Measurements from ENCODE around the gene PTF1A.

Gene PTF1A

DNA sequence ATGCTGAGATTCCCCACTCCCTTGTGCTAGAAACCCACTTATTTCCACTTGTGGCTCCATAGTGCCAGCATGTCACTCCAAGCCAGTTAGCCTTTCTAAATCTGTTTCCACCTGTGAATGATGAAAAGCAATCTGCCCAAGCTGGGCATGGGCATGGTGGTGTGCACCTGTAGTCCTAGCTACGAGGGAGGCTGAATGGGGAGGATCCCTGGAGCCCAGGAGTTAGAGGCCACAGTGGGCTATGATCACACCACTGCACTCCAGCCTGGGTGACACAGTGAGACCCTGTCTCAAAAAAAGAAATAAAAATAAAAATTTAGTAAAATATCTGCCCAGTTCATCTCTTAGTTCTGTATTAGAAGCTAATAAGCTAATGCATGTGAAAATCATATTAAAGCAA lies 5.0 kb upstream of the PTF1A start:
- no peak for FAIRE-seq

DNA sequence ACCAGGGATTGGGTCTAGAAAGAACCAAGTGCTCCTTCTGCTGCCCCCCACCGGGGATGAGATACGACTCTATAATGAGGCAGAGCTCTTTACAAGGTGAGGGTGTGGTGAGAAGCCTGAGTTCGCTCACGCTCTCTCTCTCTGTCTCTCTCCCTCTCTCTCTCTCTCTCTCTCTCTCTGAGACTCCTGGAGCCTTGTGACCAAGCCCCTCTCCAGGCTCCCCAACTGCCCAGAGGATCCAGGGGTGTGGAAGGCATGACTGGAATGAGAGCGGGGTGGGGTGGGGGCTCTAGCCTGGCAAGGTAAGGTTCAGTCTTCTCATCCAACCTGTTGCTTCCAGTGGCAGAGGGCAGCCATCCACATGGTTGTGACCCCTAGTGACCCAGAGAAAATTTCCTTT lies 3.1 kb upstream of the PTF1A start:
- FAIRE-seq = no peak

DNA sequence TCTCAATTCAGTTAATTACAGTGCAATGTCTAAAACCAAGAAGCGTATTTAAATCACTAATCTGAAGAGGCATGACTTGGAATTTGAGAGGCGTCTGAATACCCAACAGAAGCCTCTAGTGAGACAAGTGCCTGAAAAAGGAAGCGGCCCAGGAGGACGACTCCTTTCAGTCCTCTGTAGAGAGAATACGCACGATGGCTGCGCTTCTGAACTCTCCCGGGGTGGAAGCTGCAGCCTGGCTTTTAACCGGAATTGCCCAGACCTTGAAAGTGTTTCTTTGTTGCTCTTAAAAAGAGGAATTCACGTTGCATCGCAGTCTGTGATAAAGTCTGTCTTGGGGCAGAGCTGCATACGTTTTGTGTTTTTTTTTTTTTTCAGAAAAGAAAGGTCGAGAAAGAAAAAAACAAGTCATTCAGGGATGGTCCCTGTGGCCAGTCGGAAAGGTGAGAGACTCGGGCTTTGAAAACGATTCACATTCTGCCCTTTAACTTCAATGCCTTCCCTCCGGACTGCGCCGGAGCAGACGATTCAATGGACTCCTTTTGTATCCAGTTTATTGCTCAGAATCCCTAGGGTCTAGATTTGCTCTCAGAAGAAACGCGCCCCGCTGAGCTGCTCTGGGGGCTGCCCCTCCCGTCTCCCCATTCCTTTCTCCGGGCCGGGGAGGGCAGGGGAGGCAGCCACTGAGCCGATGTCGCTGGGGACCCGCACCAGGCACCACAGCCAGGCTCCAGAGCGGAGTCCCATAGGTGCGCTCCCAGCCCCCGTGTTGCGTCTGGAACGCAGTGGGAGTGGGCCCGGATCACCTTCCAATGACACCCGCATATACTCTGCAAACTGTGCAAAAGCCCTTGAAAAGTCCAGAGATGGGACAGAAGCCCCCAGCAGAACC lies 994 bp upstream of the PTF1A start:
- FAIRE-seq = no peak

DNA sequence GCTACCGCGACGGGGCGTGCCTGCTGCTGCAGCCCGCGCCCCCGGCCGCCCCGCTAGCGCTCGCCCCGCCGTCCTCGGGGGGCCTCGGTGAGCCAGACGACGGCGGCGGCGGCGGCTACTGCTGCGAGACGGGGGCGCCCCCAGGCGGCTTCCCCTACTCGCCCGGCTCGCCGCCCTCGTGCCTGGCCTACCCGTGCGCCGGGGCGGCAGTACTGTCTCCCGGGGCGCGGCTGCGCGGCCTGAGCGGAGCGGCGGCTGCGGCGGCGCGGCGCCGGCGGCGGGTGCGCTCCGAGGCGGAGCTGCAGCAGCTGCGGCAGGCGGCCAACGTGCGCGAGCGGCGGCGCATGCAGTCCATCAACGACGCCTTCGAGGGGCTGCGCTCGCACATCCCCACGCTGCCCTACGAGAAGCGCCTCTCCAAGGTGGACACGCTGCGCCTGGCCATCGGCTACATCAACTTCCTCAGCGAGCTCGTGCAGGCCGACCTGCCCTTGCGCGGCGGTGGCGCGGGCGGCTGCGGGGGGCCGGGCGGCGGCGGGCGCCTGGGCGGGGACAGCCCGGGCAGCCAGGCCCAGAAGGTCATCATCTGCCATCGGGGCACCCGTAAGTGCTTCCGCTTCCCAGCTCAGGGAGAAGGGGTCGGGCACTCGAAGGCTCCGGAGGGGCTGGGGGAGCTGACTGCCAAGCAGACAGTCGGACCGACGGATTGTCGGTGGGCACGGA lies 761 bp downstream of the PTF1A start:
- no peak for FAIRE-seq

DNA sequence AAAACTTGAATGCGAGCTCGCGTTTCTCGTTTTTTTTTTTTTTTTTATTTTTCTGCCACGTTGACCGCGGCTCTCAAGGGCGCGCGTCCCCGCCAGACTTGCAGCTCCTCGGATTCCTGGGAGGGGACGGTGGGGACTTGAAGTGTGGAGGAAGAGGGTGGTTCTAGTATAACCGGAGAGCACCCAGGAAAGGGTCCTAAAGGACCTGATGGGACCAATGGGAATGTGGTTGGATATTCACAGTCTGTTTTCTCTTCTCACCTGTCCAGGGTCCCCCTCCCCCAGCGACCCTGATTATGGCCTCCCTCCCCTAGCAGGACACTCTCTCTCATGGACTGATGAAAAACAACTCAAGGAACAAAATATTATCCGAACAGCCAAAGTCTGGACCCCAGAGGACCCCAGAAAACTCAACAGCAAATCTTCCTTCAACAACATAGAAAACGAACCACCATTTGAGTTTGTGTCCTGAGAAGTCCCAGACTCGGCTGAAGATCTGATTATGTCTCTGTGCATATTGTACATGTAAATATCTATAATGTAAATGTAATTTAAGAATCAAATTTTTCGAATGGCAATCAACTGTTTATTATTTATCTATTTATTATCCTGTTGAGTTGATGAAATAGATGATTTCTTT lies 1.4 kb downstream of the PTF1A start:
- FAIRE-seq = no peak

DNA sequence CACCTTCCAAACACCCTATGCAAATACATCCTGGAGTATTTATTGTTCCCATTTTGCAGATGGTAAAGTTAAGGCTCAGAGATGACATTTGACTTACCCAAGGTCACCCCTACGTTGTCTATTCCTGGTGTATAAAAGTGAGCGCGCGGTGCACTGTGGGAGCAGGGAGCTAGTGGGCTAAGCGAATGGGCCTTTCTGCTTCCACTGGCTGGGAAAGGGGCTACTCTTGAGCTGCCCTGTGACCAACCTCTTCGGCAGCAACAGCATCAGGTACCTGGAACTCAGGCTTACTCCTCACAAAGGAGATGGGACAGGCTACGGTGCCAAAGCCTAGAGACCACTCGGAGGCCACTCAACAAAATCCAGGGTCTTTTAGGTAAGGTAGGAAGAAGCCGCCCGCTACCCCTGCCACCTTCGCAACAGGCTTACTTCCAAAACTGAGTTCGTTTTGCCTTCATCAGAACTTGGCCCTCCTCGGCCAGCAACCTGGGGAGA lies 2.4 kb downstream of the PTF1A start:
- no peak for FAIRE-seq

DNA sequence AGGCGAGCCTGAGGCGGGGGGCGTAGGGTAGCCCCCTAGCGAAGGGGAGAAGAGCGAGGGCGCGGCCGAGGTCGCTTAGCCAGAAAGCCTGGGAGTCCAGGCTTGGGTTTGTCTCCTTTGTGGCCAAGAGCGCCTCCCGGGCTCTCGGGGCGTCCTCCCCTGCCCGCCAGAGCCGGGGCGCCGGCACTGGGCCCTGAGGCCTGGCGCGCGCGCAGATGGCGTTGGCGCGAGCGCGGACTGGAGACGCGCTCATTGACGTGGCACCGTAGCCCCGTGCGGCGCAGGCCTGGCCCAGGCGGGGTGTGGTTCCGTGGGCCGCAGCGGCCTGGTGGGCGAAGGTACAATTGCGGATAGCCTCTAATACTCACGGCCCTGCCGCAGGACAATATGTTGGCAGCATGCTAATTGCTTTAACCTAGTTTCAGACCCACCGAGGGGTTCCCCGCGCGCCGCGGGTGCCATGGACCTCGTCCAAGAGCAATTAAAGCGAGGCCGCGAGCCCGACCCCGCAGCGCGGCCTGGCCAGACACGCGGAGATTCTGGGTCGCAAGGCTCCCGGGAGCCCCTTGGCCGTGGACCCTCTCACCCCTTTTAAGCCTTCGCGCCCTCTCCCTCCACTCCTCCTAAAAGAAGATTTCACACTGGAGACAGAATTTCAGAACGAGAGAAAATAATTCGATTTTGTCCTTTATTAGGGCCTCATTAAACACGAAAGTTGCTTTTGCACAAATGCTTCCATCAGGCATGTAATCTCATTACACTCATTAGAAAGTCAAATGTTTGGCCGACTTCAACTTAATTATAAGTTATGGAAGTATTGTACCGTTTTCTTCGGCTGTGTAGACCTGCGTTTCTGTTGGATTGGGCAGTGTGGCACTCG lies 3.1 kb downstream of the PTF1A start:
- no peak for FAIRE-seq

DNA sequence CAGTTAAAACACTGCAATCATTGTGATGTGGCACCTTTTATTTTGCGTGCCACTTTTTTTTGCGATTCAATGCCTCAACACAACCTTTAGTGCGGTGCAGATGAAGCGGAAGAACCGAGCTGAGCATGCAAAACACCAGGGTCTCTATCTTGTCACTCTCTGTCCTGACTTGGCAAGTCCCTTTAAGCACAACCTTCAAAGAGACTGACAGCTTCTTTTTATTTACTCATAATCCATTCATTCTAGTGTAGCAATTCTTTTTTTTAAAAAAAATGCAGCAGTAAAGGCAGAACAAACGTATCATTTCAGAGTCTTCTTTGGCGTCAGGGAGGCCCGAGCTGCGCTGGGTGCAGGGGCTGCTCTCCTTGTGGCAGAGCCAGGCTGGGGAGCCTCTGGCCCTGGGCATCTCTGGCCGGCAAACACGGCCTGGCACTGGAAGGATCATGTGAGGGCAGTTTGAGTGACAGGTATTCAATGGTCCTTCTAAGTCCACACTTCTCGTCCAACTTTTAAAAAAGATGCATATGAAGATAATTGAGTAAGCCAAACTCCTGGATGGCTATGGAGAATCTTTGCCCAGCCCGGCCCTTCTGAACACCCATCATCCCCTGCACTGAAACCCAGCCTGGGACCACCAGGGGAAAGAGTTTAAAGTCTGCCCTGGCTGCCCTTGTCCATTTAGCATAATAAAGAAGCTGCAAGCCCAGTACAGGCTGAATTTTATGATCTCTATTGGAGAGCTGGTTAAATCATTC lies 3.9 kb downstream of the PTF1A start:
- FAIRE-seq = no peak

DNA sequence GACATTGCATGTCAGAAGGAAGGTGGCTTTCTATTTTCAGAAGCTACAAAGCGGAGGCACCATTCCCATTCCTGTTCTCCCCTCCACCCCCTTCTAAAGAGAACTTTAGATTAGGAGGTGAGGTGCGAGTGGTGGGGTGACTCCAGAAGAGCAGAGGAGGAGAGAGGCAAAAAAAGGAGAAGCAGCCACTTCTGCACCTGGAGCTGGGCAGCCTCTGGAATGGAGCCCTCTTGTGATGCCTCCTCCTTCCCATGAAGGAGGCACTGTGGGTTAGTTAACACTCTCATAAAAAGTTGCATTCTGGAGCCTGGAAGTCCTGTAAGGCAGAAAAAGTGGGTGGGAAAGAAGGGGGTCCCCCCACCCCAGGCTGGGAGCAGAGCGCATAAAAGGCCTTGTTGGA lies 4.8 kb downstream of the PTF1A start:
- FAIRE-seq = no peak

DNA sequence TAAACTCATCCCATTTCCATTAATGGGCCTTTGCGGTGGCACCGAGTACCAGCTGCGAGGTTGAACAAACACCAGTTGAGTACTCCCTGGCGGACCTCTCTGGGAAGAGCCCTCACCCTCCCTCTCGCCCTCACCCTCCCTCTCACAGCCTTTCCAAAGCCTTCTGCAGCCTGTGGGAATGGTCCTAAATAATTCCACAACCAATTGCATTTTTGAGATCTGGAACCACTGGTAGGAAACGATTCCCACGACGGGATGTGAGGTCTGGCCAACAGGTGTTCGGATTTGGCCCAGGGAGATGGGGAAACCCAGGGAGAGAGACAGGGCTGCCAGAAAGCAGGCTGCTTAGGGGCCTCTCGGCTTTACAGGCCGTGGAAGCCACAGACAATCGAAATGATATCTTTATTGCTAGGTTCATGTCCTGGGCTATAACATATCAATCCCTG lies 5.3 kb downstream of the PTF1A start:
- FAIRE-seq = no peak

DNA sequence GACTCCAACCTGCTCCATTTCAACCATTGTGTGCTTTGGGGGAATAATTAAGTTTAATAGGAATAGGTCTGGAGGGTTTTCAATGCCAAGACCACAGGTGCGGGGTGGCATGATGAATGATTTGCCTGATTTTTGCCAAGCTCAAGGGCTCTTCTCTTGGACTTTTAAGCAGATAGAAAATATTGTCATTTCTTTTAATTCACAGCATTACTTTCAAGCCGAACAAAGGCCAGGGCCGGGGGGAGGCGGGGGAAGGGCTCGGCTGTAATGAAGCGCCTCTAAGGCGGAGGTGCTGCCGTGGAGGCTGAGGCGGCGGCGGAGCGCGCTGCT lies 6.5 kb downstream of the PTF1A start:
- no peak for FAIRE-seq

DNA sequence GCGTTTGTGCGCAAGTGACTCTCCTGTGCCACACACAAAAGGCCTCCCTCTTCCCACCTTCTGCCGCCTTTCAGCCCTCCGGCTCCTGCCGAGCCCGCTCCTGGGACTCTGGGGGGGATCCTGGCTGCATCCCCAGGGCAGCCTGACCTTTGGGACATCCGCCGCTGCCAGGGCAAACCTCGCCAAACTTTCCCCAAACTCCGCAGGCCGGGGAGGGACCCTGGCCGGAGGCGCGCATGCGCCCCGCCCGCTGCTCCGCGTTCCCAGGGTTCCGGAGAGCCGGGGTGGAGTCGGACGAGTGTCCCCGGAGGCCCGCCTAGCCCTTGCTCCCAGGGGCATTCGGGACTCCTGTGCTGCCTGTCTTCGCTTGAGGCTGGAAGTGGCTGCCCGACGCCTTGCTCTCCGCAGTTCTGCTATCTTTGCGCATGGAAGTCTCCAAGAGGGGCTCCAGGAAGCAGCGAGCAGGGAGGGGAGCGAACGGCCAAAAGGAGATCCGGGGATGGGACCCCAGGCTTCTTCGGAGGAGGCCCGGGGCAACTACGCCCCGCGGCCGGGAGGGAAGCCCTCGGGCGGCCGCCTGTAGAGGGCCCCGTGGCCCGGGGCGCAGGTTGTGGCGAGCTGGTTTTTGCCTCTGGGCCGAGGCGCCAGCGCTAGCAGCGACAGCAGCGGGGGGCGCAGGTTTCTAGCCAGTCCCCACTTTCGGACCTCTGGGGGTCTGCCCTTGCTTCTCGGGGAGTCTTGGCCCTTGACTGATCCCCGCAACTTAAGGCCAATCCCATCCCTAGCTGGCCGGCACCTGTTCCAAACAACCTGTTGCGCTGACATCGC lies 7.0 kb downstream of the PTF1A start:
- no peak for FAIRE-seq

DNA sequence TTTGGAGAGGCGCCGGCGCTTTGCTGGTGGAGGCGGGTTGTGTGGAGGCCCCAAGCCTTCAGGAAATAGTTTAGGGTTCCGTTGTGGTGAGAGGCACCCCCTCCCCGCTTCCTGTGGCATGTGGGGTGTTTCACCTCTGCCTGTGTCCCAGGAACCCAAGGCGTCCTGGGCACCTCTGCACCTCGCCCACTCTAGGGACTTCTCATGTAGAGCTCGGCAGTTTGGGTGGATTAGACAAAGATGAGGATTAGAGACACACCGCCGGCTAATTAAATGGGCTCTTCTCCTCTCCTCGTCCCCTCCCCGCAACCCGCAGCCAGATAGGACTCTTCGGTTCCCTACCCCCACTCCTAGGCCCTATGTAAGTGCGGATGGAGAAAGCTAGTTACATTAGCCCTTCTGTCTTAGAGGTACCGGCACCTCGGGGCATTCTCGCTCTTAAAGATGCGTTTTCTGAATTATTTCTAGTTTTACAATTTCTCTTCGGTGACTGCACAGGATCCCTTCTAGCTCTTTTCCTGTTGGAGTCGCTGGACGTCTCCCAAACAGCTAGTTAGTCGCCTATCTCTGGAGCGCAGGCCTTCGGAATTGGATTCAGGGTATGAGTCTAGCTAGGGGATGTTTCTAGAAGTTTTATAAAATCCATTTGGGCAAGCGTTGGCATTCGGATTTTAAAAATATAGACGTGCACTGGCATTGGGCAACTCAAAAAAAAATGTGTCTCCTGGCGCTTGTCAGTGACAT lies 7.8 kb downstream of the PTF1A start:
- FAIRE-seq = no peak

DNA sequence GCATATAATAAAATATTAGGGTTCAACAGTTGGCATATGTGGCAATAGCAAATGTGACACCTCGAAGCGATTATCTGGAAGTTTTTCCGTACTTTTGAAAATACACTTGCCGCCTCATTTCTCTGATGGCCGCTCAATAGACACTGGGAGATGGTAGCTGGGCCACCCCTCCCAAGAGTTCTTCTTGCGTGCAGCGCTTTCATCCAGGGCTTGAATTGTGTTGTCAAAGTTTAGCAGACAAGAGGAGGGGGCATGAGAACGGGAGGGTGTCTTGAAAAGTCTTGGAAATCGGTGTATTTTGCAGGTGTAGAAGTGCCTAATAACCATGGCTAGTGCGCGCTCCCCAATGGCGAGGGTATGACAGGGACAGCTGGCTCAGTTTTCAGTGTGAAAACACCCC lies 8.5 kb downstream of the PTF1A start:
- no peak for FAIRE-seq

DNA sequence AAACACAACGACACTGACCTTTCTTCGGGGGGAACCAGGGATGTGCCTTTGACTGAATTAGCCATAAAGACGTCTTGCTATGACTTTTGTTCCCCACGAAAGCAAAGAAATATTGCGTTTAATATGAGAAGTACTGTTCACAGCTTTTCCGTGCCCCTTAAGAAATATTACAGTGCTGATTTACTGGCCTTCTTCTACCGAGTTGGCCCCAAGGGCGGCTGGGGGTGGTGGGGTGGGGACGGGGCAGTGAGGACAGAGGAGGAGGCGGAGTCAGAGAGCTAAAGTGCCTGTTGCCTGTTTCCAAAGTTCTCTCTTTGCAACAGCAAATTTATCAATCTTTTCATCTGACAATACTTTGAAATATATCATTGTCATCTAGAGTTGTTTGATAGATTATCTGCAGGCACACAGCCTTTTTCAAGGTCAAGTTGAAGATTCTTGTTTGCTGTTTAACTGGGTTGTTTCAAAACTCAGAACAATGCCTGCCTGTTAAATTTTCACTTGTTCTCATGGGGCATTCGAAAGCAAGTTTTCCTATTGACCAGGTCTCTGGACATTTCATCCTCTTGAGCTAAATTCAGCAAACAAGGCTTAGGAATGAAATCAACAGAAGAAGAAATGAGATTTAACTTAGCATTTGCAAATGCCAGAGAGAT lies 9.0 kb downstream of the PTF1A start:
- FAIRE-seq = no peak

DNA sequence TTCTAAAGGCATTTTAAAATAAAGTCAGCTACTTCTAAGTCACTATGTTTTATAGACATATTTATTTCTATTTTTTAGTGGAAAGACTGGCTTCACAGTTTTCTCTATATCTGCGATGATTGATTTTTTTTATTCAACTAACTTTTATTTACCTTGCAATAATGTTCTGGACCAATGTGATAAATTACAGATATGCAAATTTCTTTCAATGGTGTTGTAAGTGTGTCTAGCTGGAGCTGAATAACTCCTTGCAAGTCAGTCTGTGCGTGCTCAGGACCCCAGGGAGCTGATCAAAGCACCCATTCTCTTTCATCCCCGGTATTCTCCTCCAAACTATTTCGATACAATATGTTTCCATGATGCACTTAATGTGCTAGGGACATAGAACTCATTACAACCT lies 9.7 kb downstream of the PTF1A start:
- FAIRE-seq = no peak

DNA sequence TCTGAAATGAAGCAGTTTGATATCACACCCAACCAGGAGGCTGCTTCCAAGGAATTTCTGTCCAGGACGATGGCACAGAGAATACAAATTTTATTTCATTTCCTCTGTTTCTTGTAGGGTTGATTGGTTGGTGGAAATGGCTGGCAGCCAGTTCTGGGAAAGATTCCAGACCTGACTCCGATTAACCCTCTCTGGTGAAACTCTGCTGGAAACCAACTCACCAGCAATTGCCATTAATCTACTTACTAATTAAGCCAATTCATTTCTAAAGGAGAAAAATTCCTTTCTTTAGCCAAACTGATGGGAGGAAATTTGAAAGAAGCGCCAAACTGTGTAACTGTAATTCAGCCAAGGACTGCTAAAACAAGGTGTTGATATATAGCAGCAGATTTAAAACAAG lies 10.7 kb downstream of the PTF1A start:
- no peak for FAIRE-seq

DNA sequence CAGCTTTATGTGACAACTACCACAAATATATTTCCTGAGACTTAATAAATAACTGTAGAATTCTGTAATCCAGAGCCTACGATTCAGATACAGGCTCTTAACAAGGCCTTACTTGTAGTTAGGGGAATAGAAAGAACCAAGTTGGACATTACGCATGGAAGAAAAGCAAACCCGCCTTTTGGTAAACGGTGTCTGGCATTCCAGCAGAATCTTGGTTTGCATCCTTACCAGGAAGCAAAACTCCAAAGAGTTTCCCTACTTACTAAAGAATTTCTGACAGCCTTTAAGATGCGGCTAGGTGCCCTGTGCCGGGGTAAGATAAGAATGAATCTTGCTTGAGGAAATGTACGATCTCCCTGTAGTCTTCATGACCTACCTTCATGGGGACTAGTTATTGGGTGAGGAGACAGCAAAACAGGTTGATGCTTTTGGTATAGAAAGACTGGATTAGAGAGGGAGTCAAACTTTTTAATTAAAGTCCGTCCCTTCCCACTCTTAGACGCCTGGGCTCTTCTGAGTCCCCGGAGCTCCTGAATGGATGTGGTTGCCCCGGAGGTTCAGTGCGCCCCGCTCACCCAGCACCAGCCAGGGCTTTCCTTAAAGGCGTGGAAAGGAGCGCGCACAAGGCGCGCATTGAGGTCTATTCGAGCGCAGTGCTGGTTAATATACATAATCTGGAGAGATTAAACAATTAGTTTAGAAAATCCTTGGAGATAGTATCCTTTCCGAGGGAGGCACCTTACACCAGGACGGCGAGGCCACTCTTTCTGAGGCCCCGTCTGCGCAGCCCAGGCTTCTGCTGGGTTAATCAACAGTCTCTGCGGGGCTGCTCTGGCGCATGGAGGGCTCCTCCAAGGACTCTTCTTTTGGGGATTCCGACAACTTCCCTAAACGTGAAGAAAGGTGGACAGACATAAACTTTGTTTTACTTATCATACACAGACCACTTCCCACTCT lies 11.5 kb downstream of the PTF1A start:
- no peak for FAIRE-seq

All from endometrium (tissue), 2 donors.